Measurements from ENCODE around the gene COLGALT1. TPM values are rescaled to one million over a fixed set of nuclear protein-coding genes. Genes with fewer than 3 reads are reported as not detected.
"Not testable (repeated sequence)": the region's sequence is repeated elsewhere in the genome, so short reads cannot be mapped to it uniquely, and the experiment has no call there.

COLGALT1 gene
- total RNA-seq, 2 experiments from 2014 or later = 51.2 to 64.3 TPM

- H3K4me3 Mint-ChIP-seq = no peak overlapping the region
- H3K36me3 Mint-ChIP-seq (ENCODE audit: low read depth) = no peaks in the 10 kb centered on the region
- no peaks in the 10 kb centered on the region for H3K27me3 Mint-ChIP-seq
- H3K4me1 Mint-ChIP-seq = no peaks in the 10 kb centered on the region
- H3K27ac Mint-ChIP-seq = no peak overlapping the region
- intact Hi-C loops (cut with DNase I, micrococcal nuclease) = no loop called here
- POLR2A ChIA-PET = no interaction called here
- no peaks in the 10 kb centered on the region for H3K9me3 Mint-ChIP-seq (ENCODE audit: low read depth)
- DNase-seq (no peak), ATAC-seq (no peak)
- CTCF ChIA-PET = interaction anchor here (0.5 kb wide), 1 partner anchor 80 kb away, joined by 3 read pairs; no protein-coding TSS in a partner anchor
Measured at GRCh38 chr19:17549085-17549740, 6.2 kb upstream of the COLGALT1 start.

- no peaks in the 10 kb centered on the region for H3K36me3 Mint-ChIP-seq (ENCODE audit: low read depth)
- no peak overlapping the region for H3K4me3 Mint-ChIP-seq
- peaks cover 3% of the 10 kb centered on the region for H3K4me1 Mint-ChIP-seq
- ChIA-PET CTCF (interaction anchor here (0.5 to 1.8 kb wide), 4 partner anchors 24 to 1222 kb away, joined by 3 to 4 read pairs (median 3); no protein-coding TSS in a partner anchor), POLR2A (no interaction called here)
- H3K27ac Mint-ChIP-seq = no peak overlapping the region
- DNase-seq (no peak), ATAC-seq (no peak)
- no peaks in the 10 kb centered on the region for H3K27me3 Mint-ChIP-seq
- no peaks in the 10 kb centered on the region for H3K9me3 Mint-ChIP-seq (ENCODE audit: low read depth)
- intact Hi-C loops (cut with DNase I, micrococcal nuclease) = no loop called here
Measured at GRCh38 chr19:17550076-17550667, 5.3 kb upstream of the COLGALT1 start.

- CTCF ChIA-PET = interaction anchor here (0.6 to 1.8 kb wide), 7 partner anchors 14 to 181 kb away, joined by 3 to 6 read pairs (median 3); partner anchors contain the start of gene PGLS
- H3K27ac Mint-ChIP-seq; H3K36me3 Mint-ChIP-seq (ENCODE audit: low read depth); intact Hi-C loops (cut with DNase I, micrococcal nuclease); H3K9me3 Mint-ChIP-seq (ENCODE audit: low read depth); ATAC-seq; H3K27me3 Mint-ChIP-seq; H3K4me3 Mint-ChIP-seq; POLR2A ChIA-PET; DNase-seq: not testable (repeated sequence)
- H3K4me1 Mint-ChIP-seq = peaks cover 16% of the 10 kb centered on the region
Measured at GRCh38 chr19:17552735-17553134, 2.7 kb upstream of the COLGALT1 start.

GRCh38 chr19:17553256-17553655 lies 2.2 kb upstream of the COLGALT1 start:
- DNase-seq (no peak), ATAC-seq (no peak)
- POLR2A ChIA-PET = no interaction called here
- Mint-ChIP-seq H3K4me1 (peaks cover 16% of the 10 kb centered on the region), H3K27ac (no peak overlapping the region), H3K27me3 (no peaks in the 10 kb centered on the region), H3K4me3 (no peak overlapping the region), H3K9me3 (ENCODE audit: low read depth) (no peaks in the 10 kb centered on the region), H3K36me3 (ENCODE audit: low read depth) (peaks cover 7% of the 10 kb centered on the region)
- CTCF ChIA-PET = interaction anchor here (0.6 to 1.8 kb wide), 8 partner anchors 15 to 340 kb away, joined by 3 to 6 read pairs (median 3); partner anchors contain the start of gene PGLS
- intact Hi-C loops (cut with DNase I, micrococcal nuclease) = no loop called here

DNA sequence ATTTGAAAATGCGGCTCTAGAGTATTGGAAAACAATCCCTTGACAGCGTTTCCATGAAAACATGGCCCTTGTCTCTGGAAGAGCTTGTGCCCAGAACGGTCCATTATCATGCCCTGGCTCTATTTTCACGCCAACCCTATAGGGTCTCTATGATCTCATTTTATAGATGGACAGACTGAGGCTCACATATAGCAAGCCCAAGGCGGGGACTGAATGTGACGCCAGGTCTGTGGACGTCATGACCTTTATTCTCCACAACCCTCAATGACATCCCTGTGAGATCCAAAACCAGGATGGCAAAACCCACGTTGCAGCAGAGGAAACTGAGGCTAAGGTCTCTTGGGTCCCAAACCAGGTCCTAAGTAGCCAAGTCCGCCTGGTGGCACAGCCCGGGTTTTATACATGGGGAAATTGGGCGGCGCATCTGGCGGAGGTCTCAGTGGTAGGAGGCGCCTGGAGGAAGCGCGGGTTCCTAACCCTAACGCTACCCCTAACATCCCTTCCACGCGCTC lies 425 bp upstream of the COLGALT1 start:
- Mint-ChIP-seq H3K27me3 (no peaks in the 10 kb centered on the region), H3K36me3 (ENCODE audit: low read depth) (peaks cover 19% of the 10 kb centered on the region), H3K9me3 (ENCODE audit: low read depth) (no peaks in the 10 kb centered on the region), H3K4me3 (peak overlapping the region; percentile 82), H3K4me1 (peaks cover 21% of the 10 kb centered on the region), H3K27ac (peak overlapping the region; percentile 67)
- POLR2A ChIA-PET = no interaction called here
- no peak for DNase-seq
- CTCF ChIA-PET = no interaction called here
- intact Hi-C loops (cut with DNase I, micrococcal nuclease) = loop anchor here (1.0 to 5.0 kb wide), 15 partner anchors 16 to 480 kb away; partner anchors contain the start of genes PGLS (in 2 of the 2), GTPBP3 (in 1 of the 2), HAUS8 (in 1 of the 2) and MAP1S (in 1 of the 2)
- peak; percentile 25 for ATAC-seq

- Mint-ChIP-seq H3K36me3 (ENCODE audit: low read depth) (peaks cover 24% of the 10 kb centered on the region), H3K4me3 (peak overlapping the region; percentile 82), H3K9me3 (ENCODE audit: low read depth) (no peaks in the 10 kb centered on the region), H3K27ac (peak overlapping the region; percentile 63), H3K4me1 (peaks cover 21% of the 10 kb centered on the region), H3K27me3 (no peaks in the 10 kb centered on the region)
- peak; percentile 45 for DNase-seq
- peak; percentile 14 for ATAC-seq
- intact Hi-C loops (cut with DNase I, micrococcal nuclease) = loop anchor here (1.0 to 5.0 kb wide), 15 partner anchors 17 to 481 kb away; partner anchors contain the start of genes PGLS (in 2 of the 2), GTPBP3 (in 1 of the 2), HAUS8 (in 1 of the 2) and MAP1S (in 1 of the 2)
- POLR2A ChIA-PET = no interaction called here
- CTCF ChIA-PET = interaction anchor here (0.9 to 3.5 kb wide), 3 partner anchors 17 to 303 kb away, joined by 3 to 12 read pairs (median 6); partner anchors contain the start of gene PGLS
Measured at GRCh38 chr19:17555929-17556813, 722 bp downstream of the COLGALT1 start.

- CTCF ChIA-PET = interaction anchor here (0.6 to 3.5 kb wide), 8 partner anchors 15 to 785 kb away, joined by 3 to 12 read pairs (median 4); partner anchors contain the start of gene PGLS
- H3K9me3 Mint-ChIP-seq (ENCODE audit: low read depth) = no peaks in the 10 kb centered on the region
- POLR2A ChIA-PET = no interaction called here
- no peaks in the 10 kb centered on the region for H3K27me3 Mint-ChIP-seq
- intact Hi-C loops (cut with DNase I, micrococcal nuclease) = loop anchor here (5.0 kb wide), 2 partner anchors 45 to 300 kb away; partner anchors contain the start of genes PGLS (in 1 of the 2) and RPL18A (in 1 of the 2)
- H3K4me1 Mint-ChIP-seq = peaks cover 21% of the 10 kb centered on the region
- no peak overlapping the region for H3K27ac Mint-ChIP-seq
- peak overlapping the region; percentile 82 for H3K4me3 Mint-ChIP-seq
- DNase-seq = no peak
- no peak for ATAC-seq
- H3K36me3 Mint-ChIP-seq (ENCODE audit: low read depth) = peaks cover 28% of the 10 kb centered on the region
Measured at GRCh38 chr19:17556995-17557394, 1.5 kb downstream of the COLGALT1 start.

DNA sequence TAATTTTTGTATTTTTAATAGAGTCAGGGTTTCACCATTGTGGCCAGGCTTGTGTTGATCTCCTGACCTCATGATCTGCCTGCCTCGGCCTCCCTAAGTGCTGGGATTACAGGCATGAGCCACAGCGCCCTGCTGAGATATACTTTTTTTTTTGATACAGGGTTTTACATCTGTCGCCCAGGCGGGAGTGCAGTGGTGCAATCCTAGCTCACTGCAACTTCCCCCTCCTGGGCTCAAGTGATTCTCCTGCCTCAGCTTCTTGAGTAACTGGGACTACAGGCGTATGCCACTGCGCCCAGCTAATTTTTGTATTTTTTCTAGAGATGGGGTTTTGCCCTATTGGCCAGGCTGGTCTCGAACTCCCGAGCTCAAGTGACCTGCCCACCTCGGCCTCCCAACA lies 2.0 kb downstream of the COLGALT1 start:
- intact Hi-C loops (cut with DNase I, micrococcal nuclease) = loop anchor here (5.0 kb wide), 2 partner anchors 45 to 300 kb away; partner anchors contain the start of genes PGLS (in 1 of the 2) and RPL18A (in 1 of the 2)
- Mint-ChIP-seq H3K9me3 (ENCODE audit: low read depth) (no peaks in the 10 kb centered on the region), H3K4me3 (peak overlapping the region; percentile 82), H3K36me3 (ENCODE audit: low read depth) (peaks cover 32% of the 10 kb centered on the region), H3K4me1 (peaks cover 21% of the 10 kb centered on the region), H3K27ac (no peak overlapping the region), H3K27me3 (no peaks in the 10 kb centered on the region)
- CTCF ChIA-PET = interaction anchor here (0.6 to 3.5 kb wide), 6 partner anchors 16 to 786 kb away, joined by 3 to 12 read pairs (median 4); no protein-coding TSS in a partner anchor
- POLR2A ChIA-PET = no interaction called here
- no peak for DNase-seq
- no peak for ATAC-seq

DNA sequence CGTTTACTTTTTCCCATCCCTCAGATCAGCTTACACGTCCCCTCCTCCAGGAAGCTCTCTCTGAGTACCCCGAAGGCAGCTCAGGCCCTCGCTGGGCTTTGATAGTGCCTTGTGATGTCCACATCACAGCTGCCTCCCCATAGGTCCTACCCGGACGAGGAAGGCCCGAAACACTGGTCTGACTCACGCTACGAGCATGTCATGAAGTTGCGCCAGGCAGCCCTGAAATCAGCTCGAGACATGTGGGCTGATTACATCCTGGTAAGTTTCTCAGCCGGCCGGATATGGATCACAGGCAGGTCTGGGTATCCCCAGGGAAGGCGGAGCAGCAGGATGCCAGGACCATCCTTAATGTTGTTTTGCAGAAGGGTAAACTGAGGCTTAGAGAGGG lies 4.8 kb downstream of the COLGALT1 start:
- ChIA-PET CTCF (interaction anchor here (0.5 to 0.6 kb wide), 2 partner anchors 11 to 197 kb away, joined by 3 read pairs; no protein-coding TSS in a partner anchor), POLR2A (interaction anchor here (0.5 kb wide), 1 partner anchor 347 kb away, joined by 5 read pairs; no protein-coding TSS in a partner anchor)
- Mint-ChIP-seq H3K27me3 (no peaks in the 10 kb centered on the region), H3K36me3 (ENCODE audit: low read depth) (peaks cover 37% of the 10 kb centered on the region), H3K4me1 (peaks cover 18% of the 10 kb centered on the region), H3K9me3 (ENCODE audit: low read depth) (no peaks in the 10 kb centered on the region), H3K27ac (no peak overlapping the region), H3K4me3 (no peak overlapping the region)
- DNase-seq = no peak
- ATAC-seq = no peak
- intact Hi-C loops (cut with DNase I, micrococcal nuclease) = no loop called here

DNA sequence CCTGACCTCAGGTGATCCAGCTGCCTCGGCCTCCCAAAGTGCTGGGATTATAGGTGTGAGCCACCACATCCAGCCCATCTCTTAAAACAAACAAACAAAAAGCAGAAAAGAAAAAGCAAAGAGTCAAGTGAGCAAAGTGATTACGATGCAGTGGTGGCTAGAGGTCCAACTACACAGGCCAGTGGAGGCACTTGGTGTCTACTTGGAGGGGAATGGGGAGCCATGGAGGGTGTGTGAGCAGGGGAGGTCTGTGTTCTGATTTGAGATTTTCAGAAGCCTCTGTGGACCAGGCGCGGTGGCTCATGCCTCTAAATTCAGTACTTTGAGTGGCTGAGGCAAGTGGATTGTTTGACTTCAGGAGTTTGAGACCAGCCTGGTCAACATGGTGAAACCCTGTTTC lies 6.6 kb downstream of the COLGALT1 start:
- H3K9me3 Mint-ChIP-seq (ENCODE audit: low read depth) = no peaks in the 10 kb centered on the region
- H3K36me3 Mint-ChIP-seq (ENCODE audit: low read depth) = peaks cover 40% of the 10 kb centered on the region
- ChIA-PET POLR2A (interaction anchor here (0.7 kb wide), 1 partner anchor 18 kb away, joined by 3 read pairs; no protein-coding TSS in a partner anchor), CTCF (interaction anchor here (1.1 to 1.8 kb wide), 2 partner anchors 11 to 13 kb away, joined by 6 read pairs; no protein-coding TSS in a partner anchor)
- DNase-seq (no peak), ATAC-seq (no peak)
- H3K27ac Mint-ChIP-seq = no peak overlapping the region
- intact Hi-C loops (cut with DNase I, micrococcal nuclease) = no loop called here
- H3K4me3 Mint-ChIP-seq = no peak overlapping the region
- H3K27me3 Mint-ChIP-seq = no peaks in the 10 kb centered on the region
- peaks cover 9% of the 10 kb centered on the region for H3K4me1 Mint-ChIP-seq
